Keratinocyte (primary cell): ENCODE measurements around the gene DEFB108B.
"Not testable (repeated sequence)": the region's sequence is repeated elsewhere in the genome, so short reads cannot be mapped to it uniquely, and the experiment has no call there.

ENCODE experiments used
- CTCF ChIP-seq, 3 experiments: IDR thresholded peaks in 1 of 3; conservative IDR thresholded peaks in 1 of 3; optimal IDR thresholded peaks in 1 of 3; 2 replicates in 2 of 3; 3 replicates in 1 of 3; pipeline versions ENCODE3 to v1.5.1; 2011; ENCODE audit warnings: low read length in 3 of 3, mild to moderate bottlenecking in 3 of 3, moderate library complexity in 2 of 3, control low read depth in 1 of 3, inconsistent platforms in 1 of 3; ENCODE audit not compliant: insufficient read depth in 2 of 3; ENCODE audit errors: extremely low read depth in 1 of 3
- EZH2 ChIP-seq: IDR thresholded peaks from one replicate; pipeline ENCODE4 v1.6.1; 2012; ENCODE audit warnings: inconsistent platforms, mild to moderate bottlenecking, low read length, moderate library complexity

- not testable (repeated sequence) for TF ChIP-seq CTCF (optimal IDR thresholded peaks at IDR 0.05 in 1 of 3, IDR thresholded peaks at IDR 0.05 in 1 of 3, conservative IDR thresholded peaks at IDR 0.05 in 1 of 3; ENCODE audit: extremely low read depth in 1 of 3, insufficient read depth in 2 of 3, low read length in 3 of 3); EZH2
Observed at GRCh38 chr11:71860835-71861234, 27.8 kb downstream of the DEFB108B start.
